ENCODE measurements around the gene DOCK2.

The DOCK2 gene

DNA sequence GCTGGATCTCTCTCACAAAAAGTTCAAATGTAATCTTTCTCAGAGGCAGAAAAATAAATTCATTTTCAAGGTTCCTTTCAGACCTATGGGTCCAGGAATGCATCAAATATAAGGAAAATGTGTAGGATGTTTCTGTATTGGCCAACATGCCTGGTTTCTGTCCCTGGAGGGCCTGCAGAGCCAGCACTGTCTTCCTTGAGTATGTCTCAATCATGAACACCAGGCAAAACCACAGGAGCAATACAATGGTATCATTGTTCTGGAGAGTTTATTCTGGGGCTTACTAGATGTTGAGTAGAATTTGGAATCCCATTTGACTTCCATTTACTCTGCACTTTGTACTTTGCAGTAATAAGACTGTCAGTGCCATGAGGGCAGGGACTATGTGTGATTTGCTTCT is 319.7 kb downstream of the DOCK2 start:
- no peak for DNase-seq (ENCODE audit: low spot score)
- Histone ChIP-seq H3K27ac (no peak overlapping the region), H3K4me3 (no peak overlapping the region)
- TF ChIP-seq, protein P1, sequence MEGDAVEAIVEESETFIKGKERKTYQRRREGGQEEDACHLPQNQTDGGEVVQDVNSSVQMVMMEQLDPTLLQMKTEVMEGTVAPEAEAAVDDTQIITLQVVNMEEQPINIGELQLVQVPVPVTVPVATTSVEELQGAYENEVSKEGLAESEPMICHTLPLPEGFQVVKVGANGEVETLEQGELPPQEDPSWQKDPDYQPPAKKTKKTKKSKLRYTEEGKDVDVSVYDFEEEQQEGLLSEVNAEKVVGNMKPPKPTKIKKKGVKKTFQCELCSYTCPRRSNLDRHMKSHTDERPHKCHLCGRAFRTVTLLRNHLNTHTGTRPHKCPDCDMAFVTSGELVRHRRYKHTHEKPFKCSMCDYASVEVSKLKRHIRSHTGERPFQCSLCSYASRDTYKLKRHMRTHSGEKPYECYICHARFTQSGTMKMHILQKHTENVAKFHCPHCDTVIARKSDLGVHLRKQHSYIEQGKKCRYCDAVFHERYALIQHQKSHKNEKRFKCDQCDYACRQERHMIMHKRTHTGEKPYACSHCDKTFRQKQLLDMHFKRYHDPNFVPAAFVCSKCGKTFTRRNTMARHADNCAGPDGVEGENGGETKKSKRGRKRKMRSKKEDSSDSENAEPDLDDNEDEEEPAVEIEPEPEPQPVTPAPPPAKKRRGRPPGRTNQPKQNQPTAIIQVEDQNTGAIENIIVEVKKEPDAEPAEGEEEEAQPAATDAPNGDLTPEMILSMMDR (IDR thresholded peaks at IDR 0.05): no peak

DNA sequence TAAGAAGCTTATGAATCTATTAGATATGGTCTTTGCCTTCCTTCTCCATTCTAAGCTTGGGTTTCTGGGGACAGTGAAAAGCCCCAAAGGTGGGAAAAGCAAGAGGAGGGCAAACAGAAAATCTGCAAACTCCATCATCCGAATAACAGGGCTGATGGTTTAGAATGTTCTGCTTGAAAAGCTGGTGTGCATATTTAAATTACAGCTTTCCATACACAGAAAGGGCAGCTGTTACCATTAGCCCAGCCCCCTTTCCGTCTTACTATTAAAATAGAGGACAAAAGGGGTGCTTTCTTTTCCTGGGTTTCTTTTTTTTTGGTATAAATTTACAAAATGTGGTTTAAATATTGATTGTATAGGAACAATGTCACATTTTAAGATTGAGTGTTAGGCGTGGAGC is 321.2 kb downstream of the DOCK2 start:
- Histone ChIP-seq H3K27ac (no peak overlapping the region), H3K4me3 (no peak overlapping the region)
- no peak for DNase-seq (ENCODE audit: low spot score)
- TF ChIP-seq, protein P1 (IDR thresholded peaks at IDR 0.05): no peak

DNA sequence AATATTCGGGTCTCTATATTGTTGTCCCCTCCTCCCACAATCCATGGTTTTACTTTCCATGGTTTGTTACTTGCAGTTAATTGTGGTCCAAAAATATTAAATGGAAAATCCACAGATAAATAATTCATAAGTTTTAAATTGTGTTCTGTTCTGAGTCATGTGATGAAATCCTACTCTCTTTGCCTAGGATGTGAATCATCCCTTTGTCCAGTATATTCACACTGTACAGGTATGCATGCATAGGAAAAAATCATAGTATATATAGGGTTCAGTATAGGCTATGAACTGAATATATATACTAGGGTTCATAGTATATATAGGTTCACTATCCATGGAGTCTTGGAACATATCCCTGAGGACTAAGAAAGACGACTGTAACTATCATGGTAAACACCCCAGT is 323.6 kb downstream of the DOCK2 start:
- TF ChIP-seq, protein P1 (IDR thresholded peaks at IDR 0.05): no peak
- Histone ChIP-seq H3K4me3 (no peak overlapping the region), H3K27ac (no peak overlapping the region)
- DNase-seq (ENCODE audit: low spot score): no peak

DNA sequence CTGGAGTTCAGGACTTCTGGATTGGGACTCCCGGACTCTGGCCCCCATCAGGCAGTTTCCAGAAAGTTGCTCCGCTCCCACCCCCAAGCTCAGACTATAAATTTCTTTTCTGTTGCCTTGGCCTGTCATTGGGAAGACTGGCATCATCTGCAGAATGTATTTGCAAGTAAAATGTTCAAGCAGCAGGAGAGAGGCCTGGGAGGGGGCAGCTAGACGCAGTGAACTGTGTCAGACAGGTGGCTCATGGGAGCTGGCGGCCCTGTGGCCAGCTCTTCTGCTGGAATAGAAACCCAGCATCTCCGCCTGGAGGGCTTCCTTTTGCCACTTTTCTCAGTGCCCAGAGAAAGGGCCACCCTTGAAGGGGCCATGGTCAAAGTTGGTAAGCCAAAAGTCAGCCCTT is 327.2 kb downstream of the DOCK2 start:
- TF ChIP-seq, protein P1 (IDR thresholded peaks at IDR 0.05): no peak
- H3K27ac ChIP-seq: no peak overlapping the region
- no peak overlapping the region for H3K4me3 ChIP-seq
- no peak for DNase-seq (ENCODE audit: low spot score)

DNA sequence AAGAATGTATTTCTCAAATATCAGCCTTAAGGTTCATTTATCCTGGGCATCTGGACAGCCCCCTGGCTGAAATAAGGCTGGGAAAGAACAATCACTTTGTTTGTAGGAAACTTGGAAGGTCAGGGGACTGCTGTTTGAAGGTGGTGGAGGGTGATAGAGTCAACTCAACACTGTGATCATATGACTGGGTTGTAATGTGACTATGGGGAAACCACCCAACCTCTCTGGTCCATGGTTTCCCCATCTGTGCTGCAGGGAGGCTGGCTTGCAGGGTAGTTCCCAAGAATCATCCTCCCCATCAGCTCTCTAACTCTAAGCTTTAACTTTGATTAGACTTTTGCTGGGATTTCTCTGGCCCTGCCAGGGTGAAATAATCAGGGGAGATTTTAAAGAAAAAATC is 333.3 kb downstream of the DOCK2 start:
- H3K27ac ChIP-seq: no peak overlapping the region
- H3K4me3 ChIP-seq: no peak overlapping the region
- DNase-seq (ENCODE audit: low spot score): no peak
- TF ChIP-seq, protein P1 (IDR thresholded peaks at IDR 0.05): no peak

DNA sequence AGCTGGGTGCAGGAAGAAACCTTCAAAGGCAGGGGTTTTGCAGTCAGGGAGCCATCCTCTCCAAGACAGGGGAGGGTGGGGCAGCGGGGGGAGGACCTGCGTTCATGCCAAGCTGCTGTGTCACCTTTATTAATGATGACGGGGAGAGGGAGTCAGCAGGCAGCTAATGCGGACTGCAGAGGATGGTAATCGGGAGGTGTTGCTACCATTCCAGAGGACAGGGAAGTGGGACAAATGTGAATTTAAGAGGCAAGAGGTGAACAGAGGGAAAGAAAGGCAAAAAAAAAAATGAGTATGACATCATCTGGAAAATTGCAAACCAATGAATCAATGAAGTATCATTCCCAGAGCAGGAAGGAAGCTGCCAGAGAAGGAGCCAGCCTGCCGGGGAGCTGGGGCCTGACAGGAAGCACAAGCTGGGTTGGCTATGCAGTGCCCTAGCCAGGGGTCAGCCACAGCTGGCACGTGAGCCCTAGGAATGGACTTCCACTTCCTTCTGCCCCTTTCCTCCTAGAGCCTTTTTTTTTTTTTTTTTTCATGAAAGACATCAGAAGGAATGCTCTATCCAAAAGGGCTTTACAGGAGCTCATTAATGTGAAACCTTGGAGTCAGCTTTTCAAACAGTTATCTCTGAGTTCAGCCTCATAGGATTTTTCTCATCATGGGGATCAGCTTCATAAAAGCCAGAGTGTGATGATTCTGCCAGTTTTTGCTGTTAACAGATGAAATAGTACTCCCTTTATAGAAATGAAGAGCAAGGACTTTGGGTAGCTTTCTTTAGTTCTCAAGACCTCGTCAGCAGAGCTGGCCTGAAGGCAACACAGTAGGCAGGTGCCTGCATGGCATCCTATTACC is 334.1 kb downstream of the DOCK2 start:
- H3K4me3 ChIP-seq: no peak overlapping the region
- TF ChIP-seq, protein P1 (IDR thresholded peaks at IDR 0.05): no peak
- no peak for DNase-seq (ENCODE audit: low spot score)
- H3K27ac ChIP-seq: no peak overlapping the region

DNA sequence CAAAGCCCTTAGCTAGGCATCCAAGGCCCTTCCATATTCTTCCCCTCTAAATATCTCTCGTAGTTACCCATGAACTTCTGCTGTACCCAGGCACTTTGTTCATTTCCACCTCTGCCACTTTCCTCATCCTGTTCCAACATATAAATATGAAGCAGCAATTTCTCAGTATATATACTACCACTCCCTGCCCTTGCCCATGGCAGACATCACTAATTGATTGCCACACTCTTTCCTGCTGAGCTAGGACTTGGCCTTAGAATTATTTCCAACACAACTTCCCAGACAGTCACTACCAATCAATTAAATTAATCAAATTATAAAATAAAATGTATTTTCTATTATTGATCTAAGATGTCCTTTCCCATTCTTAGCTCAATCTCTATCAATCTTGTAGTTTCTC is 334.7 kb downstream of the DOCK2 start:
- H3K4me3 ChIP-seq: no peak overlapping the region
- no peak for DNase-seq (ENCODE audit: low spot score)
- TF ChIP-seq, protein P1 (IDR thresholded peaks at IDR 0.05): no peak
- H3K27ac ChIP-seq: no peak overlapping the region
